Neural cell (in vitro differentiated cells): ENCODE results near the gene CCDC112. TPM values are rescaled to one million over a fixed set of nuclear protein-coding genes. Genes with fewer than 3 reads are reported as not detected.

Experiments
- H2AFZ ChIP-seq: fragments of 200-600, 300-800 bp; sonication (generic), shearing (Covaris generic); 2 replicates; pipeline ENCODE4 v1.6.0; 2014; ENCODE audit warnings: low read depth, mild to moderate bottlenecking, antibody characterized with exemption, low read length, moderate library complexity
- H3F3A ChIP-seq: fragments of 200-600 bp; shearing (Covaris generic); 2 replicates; pipeline ENCODE4 v1.6.1; 2016; ENCODE audit warnings: mild to moderate bottlenecking, moderate library complexity, mixed read lengths, antibody characterized with exemption, low read length; ENCODE audit not compliant: insufficient read depth, poor library complexity, severe bottlenecking
- H3K27ac ChIP-seq: fragments of 200-600, 300-800 bp; sonication (generic), shearing (Covaris generic); 2 replicates; pipeline ENCODE4 v1.5.1; 2014; ENCODE audit warnings: mild to moderate bottlenecking, low read length, moderate library complexity
- H3K27me3 ChIP-seq: fragments of 300-800, 200-600 bp; sonication (generic), shearing (Covaris generic); 2 replicates; pipeline ENCODE4 v1.6.0; 2014; ENCODE audit warnings: mild to moderate bottlenecking, low read depth, low read length, moderate library complexity; ENCODE audit not compliant: insufficient read depth
- H3K36me3 ChIP-seq: fragments of 300-800, 200-600 bp; sonication (generic), shearing (Covaris generic); 2 replicates; pipeline ENCODE4 v1.5.1; 2014; ENCODE audit warnings: mild to moderate bottlenecking, antibody characterized with exemption, low read length, moderate library complexity; ENCODE audit not compliant: insufficient read depth
- H3K4me2 ChIP-seq: fragments of 300-800, 200-600 bp; sonication (generic), shearing (Covaris generic); 2 replicates; pipeline ENCODE4 v1.6.0; 2014; ENCODE audit warnings: mild to moderate bottlenecking, low read length
- H3K4me3 ChIP-seq: fragments of 300-800, 200-600 bp; sonication (generic), shearing (Covaris generic); 2 replicates; pipeline ENCODE4 v1.5.1; 2014; ENCODE audit warnings: mild to moderate bottlenecking, low read length, moderate library complexity
- H3K79me2 ChIP-seq: fragments of 200-600 bp; shearing (Covaris generic); replicated peaks from 2 replicates; pipeline ENCODE4 v1.6.0; 2014; ENCODE audit warnings: mild to moderate bottlenecking, low read length, moderate library complexity; ENCODE audit not compliant: insufficient read depth
- H3K9ac ChIP-seq: fragments of 300-800, 200-600 bp; sonication (generic), shearing (Covaris generic); 2 replicates; pipeline ENCODE4 v1.6.1; 2016; ENCODE audit warnings: mild to moderate bottlenecking, low read length, mixed read lengths
- H3K9me2 ChIP-seq: fragments of 200-600 bp; shearing (Covaris generic); 2 replicates; pipeline ENCODE4 v1.6.1; 2016; ENCODE audit warnings: mild to moderate bottlenecking, low read length, mixed read lengths; ENCODE audit not compliant: insufficient read depth
- H3K9me3 ChIP-seq: fragments of 200-600, 300-800 bp; sonication (generic), shearing (Covaris generic); 2 replicates; pipeline ENCODE4 v1.6.1; 2016; ENCODE audit warnings: mild to moderate bottlenecking, mixed run types, low read length, moderate library complexity, mixed read lengths
- H4K20me1 ChIP-seq: fragments of 200-600 bp; shearing (Covaris generic); 2 replicates; pipeline ENCODE4 v1.6.1; 2016; ENCODE audit warnings: mild to moderate bottlenecking, mixed run types; ENCODE audit not compliant: insufficient read depth
- CTCF ChIP-seq: fragments of 450-650 bp; IDR thresholded peaks from 2 replicates; pipeline ENCODE4 v1.5.1; 2014; ENCODE audit warnings: antibody characterized with exemption, mild to moderate bottlenecking, moderate library complexity; ENCODE audit not compliant: poor library complexity, severe bottlenecking
- EP300 ChIP-seq: fragments of 450-650 bp; conservative IDR thresholded peaks from 2 replicates; pipeline ENCODE4 v1.6.1; 2014; ENCODE audit warnings: antibody characterized with exemption, mild to moderate bottlenecking, moderate library complexity; ENCODE audit not compliant: poor library complexity, severe bottlenecking
- EZH2 ChIP-seq: fragments of 200-600, 300-800 bp; shearing (Covaris generic), sonication (generic); IDR thresholded peaks from 2 replicates; pipeline ENCODE4 v1.6.1; 2014; ENCODE audit warnings: antibody characterized with exemption, low read length, borderline replicate concordance, mild to moderate bottlenecking; ENCODE audit not compliant: insufficient read depth, poor library complexity, severe bottlenecking
- MXI1 ChIP-seq: fragments of 450-650 bp; conservative IDR thresholded peaks from 2 replicates; pipeline ENCODE4 v1.6.1; 2014; ENCODE audit warnings: antibody characterized with exemption, mild to moderate bottlenecking; ENCODE audit not compliant: poor library complexity, severe bottlenecking
- POLR2AphosphoS5 ChIP-seq: IDR thresholded peaks from 2 replicates; pipeline ENCODE4 v1.6.1; 2012
- RAD21 ChIP-seq: fragments of 450-650 bp; conservative IDR thresholded peaks from 2 replicates; pipeline ENCODE4 v1.6.1; 2014; ENCODE audit warnings: antibody characterized with exemption, mild to moderate bottlenecking, moderate library complexity
- REST ChIP-seq: IDR thresholded peaks from 2 replicates; pipeline ENCODE4 v1.6.1; 2012; ENCODE audit warnings: borderline replicate concordance
- SMC3 ChIP-seq: fragments of 450-650 bp; conservative IDR thresholded peaks from 2 replicates; pipeline ENCODE4 v1.6.1; 2014; ENCODE audit warnings: antibody characterized with exemption, mild to moderate bottlenecking, moderate library complexity; ENCODE audit not compliant: poor library complexity
- TAF1 ChIP-seq: IDR thresholded peaks from 2 replicates; pipeline ENCODE4 v1.6.1; 2012; ENCODE audit warnings: low read depth
- polyA plus RNA-seq: library from polyadenylated mRNA; depleted of rRNA; stranded (reverse); fragments of >200 nt; gene quantifications from 2 replicates; pipeline ENCODE4 v1.2.3, GENCODE V29; 2014

Gene CCDC112
- polyA plus RNA-seq, 1 donor from 2014 or later = 76.7 TPM

GRCh38 chr5:115304496-115304895, 8.0 kb upstream of the CCDC112 start:
- Histone ChIP-seq H3K27ac (no peak overlapping the region), H3K9ac (no peak overlapping the region), H3K9me3 (no peaks in the 10 kb centered on the region), H3K9me2 (no peaks in the 10 kb centered on the region), H2AFZ (no peak overlapping the region), H3K4me2 (no peak overlapping the region), H3K79me2 (no peaks in the 10 kb centered on the region), H3K27me3 (no peaks in the 10 kb centered on the region), H4K20me1 (no peaks in the 10 kb centered on the region), H3K36me3 (no peaks in the 10 kb centered on the region), H3F3A (no peaks in the 10 kb centered on the region), H3K4me3 (no peak overlapping the region)
- no peak for TF ChIP-seq RAD21
- TF ChIP-seq EZH2 = no peak
- TF ChIP-seq MXI1 = no peak
- TF ChIP-seq SMC3 = no peak
- TF ChIP-seq POLR2AphosphoS5 = no peak
- TF ChIP-seq TAF1 = no peak

DNA sequence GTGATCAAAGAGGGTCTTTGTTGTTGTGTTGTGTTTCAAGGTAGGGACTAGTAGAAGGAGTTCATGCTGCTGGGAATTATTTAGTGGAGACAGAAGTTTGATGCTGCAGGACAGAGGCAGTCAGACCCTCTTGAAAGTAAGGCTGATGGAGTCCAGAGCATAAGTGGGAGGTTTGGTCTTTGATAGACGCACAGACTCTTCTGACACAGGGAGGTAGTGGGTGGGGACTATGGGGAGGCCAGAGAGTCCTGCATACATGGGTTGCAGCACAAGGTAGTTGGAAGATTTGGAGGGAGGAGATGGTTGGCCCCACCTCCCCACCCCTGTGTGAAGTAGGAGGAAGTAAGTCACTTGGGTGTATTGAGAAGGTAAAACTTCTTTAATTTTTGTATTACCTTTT, 2.4 kb upstream of the CCDC112 start:
- Histone ChIP-seq H3K79me2 (peaks cover 14% of the 10 kb centered on the region), H3K4me2 (no peak overlapping the region), H3K9ac (no peak overlapping the region), H3K9me2 (no peaks in the 10 kb centered on the region), H3K27me3 (no peaks in the 10 kb centered on the region), H3K36me3 (no peaks in the 10 kb centered on the region), H3F3A (peaks cover 7% of the 10 kb centered on the region), H2AFZ (no peak overlapping the region), H3K9me3 (no peaks in the 10 kb centered on the region), H3K4me3 (no peak overlapping the region), H4K20me1 (no peaks in the 10 kb centered on the region), H3K27ac (no peak overlapping the region)
- no peak for TF ChIP-seq TAF1
- no peak for TF ChIP-seq EZH2
- TF ChIP-seq POLR2AphosphoS5 = no peak
- no peak for TF ChIP-seq REST
- no peak for TF ChIP-seq CTCF
- TF ChIP-seq EP300 = no peak
- TF ChIP-seq SMC3 = no peak
- no peak for TF ChIP-seq RAD21

- Histone ChIP-seq H3K4me3 (peak overlapping the region; percentile 52), H3K36me3 (no peaks in the 10 kb centered on the region), H3F3A (peaks cover 7% of the 10 kb centered on the region), H3K27ac (no peak overlapping the region), H3K4me2 (no peak overlapping the region), H3K79me2 (peaks cover 32% of the 10 kb centered on the region), H3K27me3 (no peaks in the 10 kb centered on the region), H3K9ac (no peak overlapping the region), H2AFZ (no peak overlapping the region), H4K20me1 (no peaks in the 10 kb centered on the region), H3K9me2 (no peaks in the 10 kb centered on the region), H3K9me3 (peaks cover 6% of the 10 kb centered on the region)
- TF ChIP-seq EZH2 (no peak), CTCF (no peak), POLR2AphosphoS5 (no peak), REST (no peak), EP300 (no peak), RAD21 (no peak), SMC3 (no peak), MXI1 (no peak), TAF1 (no peak)
Measured at GRCh38 chr5:115297031-115297430, 577 bp upstream of the CCDC112 start.
